ENCODE measurements around the gene SH2D7.
A peak's percentile ranks its signal among the peaks of the same experiment; 100 is the strongest.
"Not testable (repeated sequence)": the region's sequence is repeated elsewhere in the genome, so short reads cannot be mapped to it uniquely, and the experiment has no call there.

SH2D7 gene

GRCh38 chr15:78146425-78147154 is 54.2 kb downstream of the SH2D7 start:
- no peak for FAIRE-seq

- FAIRE-seq, result no peak
Measured at GRCh38 chr15:78147566-78147965, 55.2 kb downstream of the SH2D7 start.

GRCh38 chr15:78148392-78149067 is 56.2 kb downstream of the SH2D7 start:
- FAIRE-seq, result no peak

GRCh38 chr15:78149068-78149804 is 56.9 kb downstream of the SH2D7 start, which contains the start of gene IDH3A:
Gene IDH3A (plus strand): TSS chr15:78149362. CDS start chr15:78149404, 42 bp downstream.
- FAIRE-seq, result peak; percentile 86

- FAIRE-seq, result no peak
Measured at GRCh38 chr15:78149805-78150751, 57.7 kb downstream of the SH2D7 start.

- not testable (repeated sequence) for FAIRE-seq
Measured at GRCh38 chr15:78151075-78151474, 58.7 kb downstream of the SH2D7 start.
